ENCODE results near the gene DDX23.

- no peak for TF ChIP-seq YY1 (IDR thresholded peaks at IDR 0.05; ENCODE audit: low read depth)
- no peak for TF ChIP-seq POLR2AphosphoS5 (IDR thresholded peaks at IDR 0.05; ENCODE audit: low read depth, low read length)
These were observed 58.3 kb downstream of the DDX23 start for GRCh38 chr12:48793696-48794095.

Measured in SK-N-SH (cell line).